PFSK-1 (cell line): Measurements from ENCODE around the gene MAP7.

Source experiments
- FOXP2 ChIP-seq: optimal IDR thresholded peaks from 2 replicates; pipeline ENCODE3; 2011; ENCODE audit warnings: borderline replicate concordance, control low read depth, inconsistent platforms; ENCODE audit not compliant: insufficient read depth; ENCODE audit errors: extremely low read length, extremely low read depth
- POLR2AphosphoS5 ChIP-seq: IDR thresholded peaks from 2 replicates; pipeline ENCODE4 v1.6.1; 2012; ENCODE audit warnings: low read depth, mild to moderate bottlenecking, control low read depth, low read length, moderate library complexity
- REST ChIP-seq, 2 experiments: IDR thresholded peaks; 2 replicates each; pipeline versions ENCODE4 v1.6.1 to v1.8.0; 2011 to 2012; ENCODE audit warnings: low read depth in 2 of 2, low read length in 2 of 2, control low read depth in 1 of 2, inconsistent platforms in 1 of 2, mild to moderate bottlenecking in 1 of 2, moderate library complexity in 1 of 2; ENCODE audit not compliant: insufficient read depth in 1 of 2
- SIN3A ChIP-seq: IDR thresholded peaks from 2 replicates; pipeline ENCODE4 v1.6.1; 2012; ENCODE audit warnings: mild to moderate bottlenecking, low read length, moderate library complexity, borderline replicate concordance; ENCODE audit not compliant: insufficient read depth
- TAF1 ChIP-seq: IDR thresholded peaks from 2 replicates; pipeline ENCODE4 v1.6.1; 2012; ENCODE audit warnings: low read length, control low read depth, borderline replicate concordance; ENCODE audit not compliant: insufficient read depth

The MAP7 gene

DNA sequence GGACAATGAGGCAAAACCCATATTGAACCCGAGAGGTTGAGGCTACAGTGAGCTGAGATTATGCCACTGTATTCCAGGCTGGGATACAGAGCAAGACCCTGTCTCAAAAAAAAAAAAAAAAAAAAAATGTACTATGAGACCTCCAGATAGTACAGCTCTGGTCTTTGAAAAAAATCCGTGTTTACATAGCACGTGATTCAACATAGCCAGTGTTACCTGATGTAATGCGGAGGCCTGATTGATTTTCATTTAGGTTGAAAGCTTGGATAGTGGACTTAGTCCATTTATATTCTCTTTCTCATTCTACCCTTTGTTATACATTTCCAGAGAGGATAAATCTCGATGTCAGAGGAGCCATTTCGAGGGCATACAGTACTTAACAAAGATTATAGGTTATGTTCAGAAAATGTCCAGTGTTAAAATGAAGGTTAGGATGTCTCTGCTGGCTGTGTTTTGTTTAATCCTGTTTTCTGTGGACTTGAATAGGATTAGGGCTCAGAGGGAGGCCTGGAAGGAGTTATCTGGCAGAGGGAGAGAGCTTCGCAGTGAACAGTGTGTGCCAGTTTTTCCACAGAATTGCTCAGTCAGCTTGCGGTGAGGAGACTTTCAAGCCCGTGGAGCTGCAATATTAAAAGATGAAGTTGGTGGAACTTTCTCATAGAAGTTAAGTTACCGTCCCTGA, 226.7 kb downstream of the MAP7 start:
- no peak for TF ChIP-seq REST (IDR thresholded peaks at IDR 0.05; ENCODE audit: insufficient read depth in 1 of 2, low read depth in 2 of 2, low read length in 2 of 2)
- TF ChIP-seq FOXP2, result no peak
- no peak for TF ChIP-seq TAF1
- no peak for TF ChIP-seq POLR2AphosphoS5
- no peak for TF ChIP-seq SIN3A

- TF ChIP-seq POLR2AphosphoS5 (no peak), FOXP2 (no peak)
Observed at GRCh38 chr6:136319732-136320131, 230.5 kb downstream of the MAP7 start.

GRCh38 chr6:136318676-136319075, 231.5 kb downstream of the MAP7 start:
- TF ChIP-seq TAF1 (no peak), SIN3A (no peak), FOXP2 (no peak), REST (IDR thresholded peaks at IDR 0.05; ENCODE audit: insufficient read depth in 1 of 2, low read depth in 2 of 2, low read length in 2 of 2) (no peak), POLR2AphosphoS5 (no peak)

DNA sequence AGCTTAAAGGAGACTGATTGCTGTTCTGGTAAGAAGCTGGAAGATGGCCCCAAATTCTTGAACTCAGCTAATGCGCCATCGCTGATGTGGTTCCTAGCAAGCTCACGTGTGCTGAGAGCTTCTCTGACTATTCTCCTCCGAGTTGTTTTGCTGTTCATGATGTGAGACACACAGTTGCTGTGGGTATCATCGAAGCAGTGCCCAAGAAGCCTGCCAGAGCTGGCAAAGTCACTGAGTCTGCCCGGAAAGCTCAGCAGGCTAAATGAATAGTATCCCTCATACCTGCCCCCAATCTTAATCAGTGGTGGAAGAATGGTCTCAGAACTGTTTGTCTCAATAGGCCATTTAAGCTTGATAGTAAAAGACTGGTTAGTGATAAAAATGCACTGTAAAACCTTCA, 232.3 kb downstream of the MAP7 start:
- no peak for TF ChIP-seq SIN3A
- no peak for TF ChIP-seq TAF1
- TF ChIP-seq POLR2AphosphoS5, result no peak
- TF ChIP-seq REST (IDR thresholded peaks at IDR 0.05; ENCODE audit: insufficient read depth in 1 of 2, low read depth in 2 of 2, low read length in 2 of 2), result no peak
- TF ChIP-seq FOXP2, result no peak

GRCh38 chr6:136317021-136317694, 233.1 kb downstream of the MAP7 start:
- TF ChIP-seq FOXP2 (no peak), POLR2AphosphoS5 (no peak), SIN3A (no peak), REST (IDR thresholded peaks at IDR 0.05; ENCODE audit: insufficient read depth in 1 of 2, low read depth in 2 of 2, low read length in 2 of 2) (no peak), TAF1 (no peak)
